ENCODE measurements around the gene SH3BP4. TPM values are rescaled to one million over a fixed set of nuclear protein-coding genes. Genes with fewer than 3 reads are reported as not detected.

SH3BP4 gene
- polyA plus RNA-seq, 2 of the 4 experiments (the other 2 are of a cell fraction): 22.6 to 35.7 TPM

GRCh38 chr2:234980451-234981187 is 28.8 kb downstream of the SH3BP4 start:
- FAIRE-seq (no peak), ATAC-seq (peak in 1 of 2 experiments; percentile 5; a peak in 2 of 6 replicates)
- 58% methylated on average over 14 of the region's 14 CpGs for WGBS (ENCODE audit: missing lambda C conversion rate)

DNA sequence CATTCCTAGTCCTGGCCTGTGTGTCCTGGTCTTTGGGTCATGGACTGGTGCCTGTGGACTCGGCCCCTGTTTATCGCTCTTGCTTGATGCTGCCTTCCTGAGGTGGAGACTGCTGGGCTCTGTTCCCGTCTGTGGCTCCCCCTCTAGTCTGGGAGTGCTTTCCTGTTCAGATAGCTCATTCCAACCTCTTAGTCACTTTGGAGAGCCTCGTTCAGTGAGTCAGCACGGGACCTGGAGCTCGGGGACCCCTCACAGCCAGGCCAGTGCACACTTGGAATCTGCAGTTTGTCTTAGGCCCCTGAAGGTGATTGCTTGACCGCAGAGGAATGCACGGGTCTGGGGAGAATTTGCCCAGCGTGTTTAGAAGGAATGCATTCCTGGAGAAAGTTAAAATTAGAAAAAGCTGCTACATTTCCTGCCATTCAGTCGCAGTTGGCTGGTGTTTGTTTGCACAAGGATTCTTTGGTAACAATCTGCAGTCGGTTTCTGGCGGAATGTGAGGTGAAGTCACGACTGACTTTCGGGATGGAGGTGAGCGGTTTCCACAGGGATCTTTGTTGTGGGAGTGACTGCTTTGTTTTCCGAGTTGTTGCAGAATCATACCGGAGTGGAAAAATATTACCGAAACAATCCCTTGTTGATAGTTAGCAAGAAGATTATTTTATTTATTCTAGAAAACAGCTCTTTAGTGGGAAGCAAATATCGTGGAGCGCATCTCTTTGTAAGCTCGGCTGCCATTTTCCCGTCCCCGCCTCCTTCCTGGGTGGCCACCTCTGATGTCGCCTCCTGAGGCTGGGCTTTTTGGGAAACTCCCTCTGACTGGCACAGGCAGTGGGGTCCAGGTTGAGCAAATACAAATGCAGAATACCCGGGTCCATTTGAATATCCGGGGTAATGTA is 29.6 kb downstream of the SH3BP4 start:
- POLR2A ChIA-PET: interaction anchor here (0.8 to 2.4 kb wide), 10 partner anchors 9 to 158 kb away, joined by 3 to 14 read pairs (median 4); partner anchors contain the start of gene SH3BP4
- 2% methylated on average over 22 of the region's 26 CpGs for WGBS (ENCODE audit: missing lambda C conversion rate)
- CTCF ChIA-PET: interaction anchor here (0.5 to 2.7 kb wide), 18 partner anchors 9 to 436 kb away, joined by 3 to 20 read pairs (median 3); no protein-coding TSS in a partner anchor
- Histone ChIP-seq H3K9me3 (0 out of 3 replicates have a peak, but pooled peaks cover 5% of the 10 kb centered on the region), H3K4me2 (peak overlapping the region; percentile 82), H3K4me3 (peak overlapping the region; percentile 34), H3K4me1 (peaks cover 55% of the 10 kb centered on the region), H3K27ac (peak overlapping the region; percentile 86 to 96)
- ATAC-seq (peak; percentile 96), DNase-seq (ENCODE audit: low read depth in 1 of 2, low spot score in 1 of 2) (peak; percentile 91 to 94), FAIRE-seq (no peak)
- TF ChIP-seq NFE2L2 (conservative IDR thresholded peaks at IDR 0.05; ENCODE audit: low read length) (no peak), HEYL (CRISPR knock-in tag; IDR thresholded peaks at IDR 0.05) (no peak), BHLHE40 (IDR thresholded peaks at IDR 0.05; ENCODE audit: low read depth, low read length) (peak; percentile 81), ZNF302 (CRISPR knock-in tag; IDR thresholded peaks at IDR 0.05) (no peak), ESRRA (IDR thresholded peaks at IDR 0.05; ENCODE audit: borderline replicate concordance, low read length) (peak; percentile 36; the same call in 1 of the 2 replicates), PBX3 (IDR thresholded peaks at IDR 0.05) (peak; percentile 53; the same call in 1 of the 2 replicates), MAX (IDR thresholded peaks at IDR 0.05) (peak; percentile 80), KDM5A (IDR thresholded peaks at IDR 0.05) (no peak), CEBPB (IDR thresholded peaks at IDR 0.05) (peak; percentile 41 to 79; a peak in 3 of 4 replicates), NR3C1 (IDR thresholded peaks at IDR 0.05) (no peak), EHF (CRISPR knock-in tag; IDR thresholded peaks at IDR 0.05) (no peak), POLR2A (IDR thresholded peaks at IDR 0.05; ENCODE audit: low read length) (peak; percentile 22; the same call in 1 of the 2 replicates), SMC3 (IDR thresholded peaks at IDR 0.05) (peak; percentile 62), RAD21 (conservative IDR thresholded peaks at IDR 0.05 in 1 of 2, IDR thresholded peaks at IDR 0.05 in 1 of 2) (peak; percentile 49 to 72), JUN (IDR thresholded peaks at IDR 0.05) (peak; percentile 84 to 96; a peak in 4 of 5 replicates), FOSL2 (IDR thresholded peaks at IDR 0.05) (peak; percentile 47; the same call in 1 of the 2 replicates), FOSL2 (CRISPR knock-in tag; IDR thresholded peaks at IDR 0.05) (peak; percentile 95), EP300 (IDR thresholded peaks at IDR 0.05) (peak; percentile 83 to 93; a peak in 4 of 5 replicates), BCL3 (IDR thresholded peaks at IDR 0.05) (peak; percentile 97), TP53 (CRISPR knock-in tag; IDR thresholded peaks at IDR 0.05) (no peak)
- TF ChIP-seq, protein P1, sequence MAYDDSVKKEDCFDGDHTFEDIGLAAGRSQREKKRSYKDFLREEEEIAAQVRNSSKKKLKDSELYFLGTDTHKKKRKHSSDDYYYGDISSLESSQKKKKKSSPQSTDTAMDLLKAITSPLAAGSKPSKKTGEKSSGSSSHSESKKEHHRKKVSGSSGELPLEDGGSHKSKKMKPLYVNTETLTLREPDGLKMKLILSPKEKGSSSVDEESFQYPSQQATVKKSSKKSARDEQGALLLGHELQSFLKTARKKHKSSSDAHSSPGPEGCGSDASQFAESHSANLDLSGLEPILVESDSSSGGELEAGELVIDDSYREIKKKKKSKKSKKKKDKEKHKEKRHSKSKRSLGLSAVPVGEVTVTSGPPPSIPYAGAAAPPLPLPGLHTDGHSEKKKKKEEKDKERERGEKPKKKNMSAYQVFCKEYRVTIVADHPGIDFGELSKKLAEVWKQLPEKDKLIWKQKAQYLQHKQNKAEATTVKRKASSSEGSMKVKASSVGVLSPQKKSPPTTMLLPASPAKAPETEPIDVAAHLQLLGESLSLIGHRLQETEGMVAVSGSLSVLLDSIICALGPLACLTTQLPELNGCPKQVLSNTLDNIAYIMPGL (CRISPR knock-in tag; IDR thresholded peaks at IDR 0.05; ENCODE audit: borderline replicate concordance): no peak

More at GRCh38 chr2:234980451-234981187, 28.8 kb downstream of the SH3BP4 start:
- Histone ChIP-seq H3K9me3 (0 out of 3 replicates have a peak, but pooled peaks cover 5% of the 10 kb centered on the region), H3K27ac (peak overlapping the region; percentile 86 to 96), H3K4me1 (peaks cover 60% of the 10 kb centered on the region), H3K4me3 (peak overlapping the region; percentile 34), H3K4me2 (peak overlapping the region; percentile 82)
- ChIA-PET POLR2A (interaction anchor here (0.5 to 2.4 kb wide), 10 partner anchors 8 to 157 kb away, joined by 3 to 14 read pairs (median 5); partner anchors contain the start of gene SH3BP4), CTCF (interaction anchor here (0.5 to 2.7 kb wide), 12 partner anchors 10 to 435 kb away, joined by 3 to 20 read pairs (median 4); no protein-coding TSS in a partner anchor)
- TF ChIP-seq ZFP36 (IDR thresholded peaks at IDR 0.05; ENCODE audit: borderline replicate concordance, partially characterized antibody) (no peak), MAFK (IDR thresholded peaks at IDR 0.05; ENCODE audit: partially characterized antibody) (no peak), MAZ (IDR thresholded peaks at IDR 0.05; ENCODE audit: borderline replicate concordance, low read depth, low read length) (no peak), RARB (CRISPR knock-in tag; IDR thresholded peaks at IDR 0.05) (no peak), BCL3 (IDR thresholded peaks at IDR 0.05) (no peak), HOXB5 (CRISPR knock-in tag; IDR thresholded peaks at IDR 0.05) (no peak), HOXB13 (CRISPR knock-in tag; IDR thresholded peaks at IDR 0.05; ENCODE audit: low read depth) (no peak), CBX2 (IDR thresholded peaks at IDR 0.05; ENCODE audit: borderline replicate concordance, low read depth) (no peak), HOXA7 (CRISPR knock-in tag; IDR thresholded peaks at IDR 0.05) (no peak)
- TF ChIP-seq, protein P2, sequence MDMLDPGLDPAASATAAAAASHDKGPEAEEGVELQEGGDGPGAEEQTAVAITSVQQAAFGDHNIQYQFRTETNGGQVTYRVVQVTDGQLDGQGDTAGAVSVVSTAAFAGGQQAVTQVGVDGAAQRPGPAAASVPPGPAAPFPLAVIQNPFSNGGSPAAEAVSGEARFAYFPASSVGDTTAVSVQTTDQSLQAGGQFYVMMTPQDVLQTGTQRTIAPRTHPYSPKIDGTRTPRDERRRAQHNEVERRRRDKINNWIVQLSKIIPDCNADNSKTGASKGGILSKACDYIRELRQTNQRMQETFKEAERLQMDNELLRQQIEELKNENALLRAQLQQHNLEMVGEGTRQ (IDR thresholded peaks at IDR 0.05): no peak
- no peak for DNase-seq (ENCODE audit: low read depth in 1 of 2, low spot score in 1 of 2)

Measured in A549 (cell line).